ENCODE results near the gene GINS2.

GRCh38 chr16:85724936-85725335, 36.2 kb upstream of the GINS2 start:
- TF ChIP-seq, protein P1, sequence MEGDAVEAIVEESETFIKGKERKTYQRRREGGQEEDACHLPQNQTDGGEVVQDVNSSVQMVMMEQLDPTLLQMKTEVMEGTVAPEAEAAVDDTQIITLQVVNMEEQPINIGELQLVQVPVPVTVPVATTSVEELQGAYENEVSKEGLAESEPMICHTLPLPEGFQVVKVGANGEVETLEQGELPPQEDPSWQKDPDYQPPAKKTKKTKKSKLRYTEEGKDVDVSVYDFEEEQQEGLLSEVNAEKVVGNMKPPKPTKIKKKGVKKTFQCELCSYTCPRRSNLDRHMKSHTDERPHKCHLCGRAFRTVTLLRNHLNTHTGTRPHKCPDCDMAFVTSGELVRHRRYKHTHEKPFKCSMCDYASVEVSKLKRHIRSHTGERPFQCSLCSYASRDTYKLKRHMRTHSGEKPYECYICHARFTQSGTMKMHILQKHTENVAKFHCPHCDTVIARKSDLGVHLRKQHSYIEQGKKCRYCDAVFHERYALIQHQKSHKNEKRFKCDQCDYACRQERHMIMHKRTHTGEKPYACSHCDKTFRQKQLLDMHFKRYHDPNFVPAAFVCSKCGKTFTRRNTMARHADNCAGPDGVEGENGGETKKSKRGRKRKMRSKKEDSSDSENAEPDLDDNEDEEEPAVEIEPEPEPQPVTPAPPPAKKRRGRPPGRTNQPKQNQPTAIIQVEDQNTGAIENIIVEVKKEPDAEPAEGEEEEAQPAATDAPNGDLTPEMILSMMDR (IDR thresholded peaks at IDR 0.05): no peak
- no peak for TF ChIP-seq POLR2AphosphoS5 (IDR thresholded peaks at IDR 0.05)

Data from breast epithelium (tissue), 3 donors.